ENCODE results near the gene GALNT18.

GALNT18 gene

DNA sequence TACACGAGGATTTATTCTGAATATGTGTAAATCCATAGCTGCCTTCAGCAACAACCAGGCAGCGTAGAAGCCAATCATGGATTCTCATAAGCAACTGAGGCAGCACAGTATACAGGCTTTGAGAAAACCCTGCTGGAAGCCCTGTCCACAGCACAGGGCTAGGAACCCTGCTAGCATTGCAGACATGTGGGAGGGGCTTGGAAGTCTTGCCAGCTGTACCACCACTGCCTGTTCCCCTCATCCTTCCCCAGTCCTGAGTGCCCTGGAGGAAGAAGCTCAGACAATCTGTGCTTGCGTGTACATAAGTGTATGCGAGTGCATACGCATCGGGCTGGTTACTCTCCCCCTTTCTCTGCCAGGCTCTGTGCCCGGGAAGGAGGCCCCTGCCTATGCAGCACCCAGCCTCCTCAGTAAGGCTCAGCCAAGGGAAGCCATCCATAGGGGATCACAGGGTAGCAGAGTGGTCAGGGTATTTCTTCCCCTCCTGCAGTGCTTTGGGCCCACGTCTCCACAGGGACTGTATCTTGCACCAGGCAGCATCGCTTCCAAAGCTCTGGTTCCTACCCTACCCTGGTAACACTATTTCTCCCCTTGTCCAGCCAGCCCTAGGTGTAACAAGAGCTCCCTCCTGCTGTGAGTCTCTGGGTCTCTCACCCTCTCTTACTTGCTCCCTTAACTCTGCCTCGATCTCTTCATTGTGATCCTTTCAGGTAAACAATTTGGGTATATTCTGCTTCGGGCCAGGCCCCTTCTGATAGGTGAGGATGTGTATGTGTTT is 90.5 kb downstream of the GALNT18 start:
- Histone ChIP-seq H4K20me1 (ENCODE audit: low read depth, low read length) (no peaks in the 10 kb centered on the region), H3K27me3 (ENCODE audit: low read length) (no peaks in the 10 kb centered on the region), H3K79me2 (ENCODE audit: insufficient read depth, low read length) (no peaks in the 10 kb centered on the region), H3F3A (ENCODE audit: insufficient read depth) (no peaks in the 10 kb centered on the region), H3K27ac (ENCODE audit: low read depth, low read length) (no peak overlapping the region), H3K9ac (ENCODE audit: low read length) (no peak overlapping the region), H3K36me3 (ENCODE audit: low read length) (no peaks in the 10 kb centered on the region), H3K9me2 (replicated peaks; ENCODE audit: insufficient read depth, low read length) (no peaks in the 10 kb centered on the region), H3K4me2 (ENCODE audit: low read depth, low read length, poor library complexity, severe bottlenecking) (no peak overlapping the region), H3K4me3 (ENCODE audit: insufficient read depth, low read length, poor library complexity, severe bottlenecking) (no peak overlapping the region), H3K9me3 (ENCODE audit: insufficient read depth, low read length) (no peaks in the 10 kb centered on the region), H2AFZ (ENCODE audit: low read depth, low read length, severe bottlenecking) (no peak overlapping the region)
- TF ChIP-seq EZH2phosphoT487 (conservative IDR thresholded peaks at IDR 0.05; ENCODE audit: low read length): no peak

DNA sequence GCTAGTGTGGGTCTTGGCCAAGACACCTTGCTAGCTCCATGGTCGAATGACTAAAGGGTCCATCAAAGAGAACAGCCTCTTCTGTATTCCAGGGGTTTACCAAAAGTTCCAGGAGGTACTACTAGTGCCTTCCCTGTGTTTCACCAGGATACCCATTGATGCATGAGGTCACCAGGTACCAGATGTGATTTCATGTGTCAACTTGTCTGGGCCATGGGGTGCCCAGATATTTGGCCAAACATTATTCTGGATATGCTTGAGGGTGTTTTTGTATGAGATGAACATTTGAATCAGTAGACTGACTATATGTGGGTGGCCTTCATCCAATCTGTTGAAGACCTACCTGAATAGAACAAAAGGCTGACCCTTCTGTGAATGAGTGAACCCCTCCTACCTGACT is 92.8 kb downstream of the GALNT18 start:
- Histone ChIP-seq H3K27ac (ENCODE audit: low read depth, low read length) (no peak overlapping the region), H3K36me3 (ENCODE audit: low read length) (no peaks in the 10 kb centered on the region)

DNA sequence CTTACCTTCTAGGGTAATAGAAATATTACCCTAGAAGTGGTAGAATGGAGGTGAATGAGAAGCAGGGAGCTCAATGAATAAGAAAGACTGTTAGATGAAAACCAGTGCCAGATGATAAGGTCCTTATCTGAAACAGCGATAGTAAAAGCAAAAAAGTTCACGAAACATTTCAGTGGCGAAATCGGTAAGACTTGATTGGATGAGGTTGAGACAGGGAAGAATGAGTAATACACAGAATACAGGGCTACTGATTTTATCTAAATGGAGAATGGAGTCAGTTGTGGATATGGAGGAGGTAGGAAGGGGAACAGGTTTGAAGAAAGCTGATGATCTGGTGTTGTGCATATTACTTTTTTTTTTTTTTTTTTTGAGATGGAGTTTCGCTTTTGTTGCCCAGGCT is 96.5 kb downstream of the GALNT18 start:
- Histone ChIP-seq H3K9ac (ENCODE audit: low read length) (no peak overlapping the region), H3K36me3 (ENCODE audit: low read length) (no peaks in the 10 kb centered on the region), H3K27ac (ENCODE audit: low read depth, low read length) (no peak overlapping the region), H3K4me3 (ENCODE audit: insufficient read depth, low read length, poor library complexity, severe bottlenecking) (no peak overlapping the region), H3K27me3 (ENCODE audit: low read length) (no peaks in the 10 kb centered on the region), H2AFZ (ENCODE audit: low read depth, low read length, severe bottlenecking) (no peak overlapping the region), H3K9me3 (ENCODE audit: insufficient read depth, low read length) (no peaks in the 10 kb centered on the region), H3K79me2 (ENCODE audit: insufficient read depth, low read length) (no peaks in the 10 kb centered on the region), H3K4me2 (ENCODE audit: low read depth, low read length, poor library complexity, severe bottlenecking) (no peak overlapping the region), H3F3A (ENCODE audit: insufficient read depth) (no peaks in the 10 kb centered on the region), H3K9me2 (replicated peaks; ENCODE audit: insufficient read depth, low read length) (no peaks in the 10 kb centered on the region), H4K20me1 (ENCODE audit: low read depth, low read length) (no peaks in the 10 kb centered on the region)
- no peak for TF ChIP-seq EZH2phosphoT487 (conservative IDR thresholded peaks at IDR 0.05; ENCODE audit: low read length)
- TF ChIP-seq, protein P1, sequence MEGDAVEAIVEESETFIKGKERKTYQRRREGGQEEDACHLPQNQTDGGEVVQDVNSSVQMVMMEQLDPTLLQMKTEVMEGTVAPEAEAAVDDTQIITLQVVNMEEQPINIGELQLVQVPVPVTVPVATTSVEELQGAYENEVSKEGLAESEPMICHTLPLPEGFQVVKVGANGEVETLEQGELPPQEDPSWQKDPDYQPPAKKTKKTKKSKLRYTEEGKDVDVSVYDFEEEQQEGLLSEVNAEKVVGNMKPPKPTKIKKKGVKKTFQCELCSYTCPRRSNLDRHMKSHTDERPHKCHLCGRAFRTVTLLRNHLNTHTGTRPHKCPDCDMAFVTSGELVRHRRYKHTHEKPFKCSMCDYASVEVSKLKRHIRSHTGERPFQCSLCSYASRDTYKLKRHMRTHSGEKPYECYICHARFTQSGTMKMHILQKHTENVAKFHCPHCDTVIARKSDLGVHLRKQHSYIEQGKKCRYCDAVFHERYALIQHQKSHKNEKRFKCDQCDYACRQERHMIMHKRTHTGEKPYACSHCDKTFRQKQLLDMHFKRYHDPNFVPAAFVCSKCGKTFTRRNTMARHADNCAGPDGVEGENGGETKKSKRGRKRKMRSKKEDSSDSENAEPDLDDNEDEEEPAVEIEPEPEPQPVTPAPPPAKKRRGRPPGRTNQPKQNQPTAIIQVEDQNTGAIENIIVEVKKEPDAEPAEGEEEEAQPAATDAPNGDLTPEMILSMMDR (IDR thresholded peaks at IDR 0.05; ENCODE audit: insufficient read depth, low read length, poor library complexity, severe bottlenecking): no peak

More for the DNA sequence above, 92.8 kb downstream of the GALNT18 start:
- H3K9ac ChIP-seq (ENCODE audit: low read length): no peak overlapping the region
- H3K4me2 ChIP-seq (ENCODE audit: low read depth, low read length, poor library complexity, severe bottlenecking): no peak overlapping the region
- no peaks in the 10 kb centered on the region for H3F3A ChIP-seq (ENCODE audit: insufficient read depth)
- no peak overlapping the region for H3K4me3 ChIP-seq (ENCODE audit: insufficient read depth, low read length, poor library complexity, severe bottlenecking)
- no peak overlapping the region for H2AFZ ChIP-seq (ENCODE audit: low read depth, low read length, severe bottlenecking)
- H3K27me3 ChIP-seq (ENCODE audit: low read length): no peaks in the 10 kb centered on the region
- no peaks in the 10 kb centered on the region for H3K9me2 ChIP-seq (replicated peaks; ENCODE audit: insufficient read depth, low read length)
- no peaks in the 10 kb centered on the region for H4K20me1 ChIP-seq (ENCODE audit: low read depth, low read length)
- H3K9me3 ChIP-seq (ENCODE audit: insufficient read depth, low read length): no peaks in the 10 kb centered on the region
- no peaks in the 10 kb centered on the region for H3K79me2 ChIP-seq (ENCODE audit: insufficient read depth, low read length)
- TF ChIP-seq, protein P1 (IDR thresholded peaks at IDR 0.05; ENCODE audit: insufficient read depth, low read length, poor library complexity, severe bottlenecking): no peak
- no peak for TF ChIP-seq EZH2phosphoT487 (conservative IDR thresholded peaks at IDR 0.05; ENCODE audit: low read length)

DNA sequence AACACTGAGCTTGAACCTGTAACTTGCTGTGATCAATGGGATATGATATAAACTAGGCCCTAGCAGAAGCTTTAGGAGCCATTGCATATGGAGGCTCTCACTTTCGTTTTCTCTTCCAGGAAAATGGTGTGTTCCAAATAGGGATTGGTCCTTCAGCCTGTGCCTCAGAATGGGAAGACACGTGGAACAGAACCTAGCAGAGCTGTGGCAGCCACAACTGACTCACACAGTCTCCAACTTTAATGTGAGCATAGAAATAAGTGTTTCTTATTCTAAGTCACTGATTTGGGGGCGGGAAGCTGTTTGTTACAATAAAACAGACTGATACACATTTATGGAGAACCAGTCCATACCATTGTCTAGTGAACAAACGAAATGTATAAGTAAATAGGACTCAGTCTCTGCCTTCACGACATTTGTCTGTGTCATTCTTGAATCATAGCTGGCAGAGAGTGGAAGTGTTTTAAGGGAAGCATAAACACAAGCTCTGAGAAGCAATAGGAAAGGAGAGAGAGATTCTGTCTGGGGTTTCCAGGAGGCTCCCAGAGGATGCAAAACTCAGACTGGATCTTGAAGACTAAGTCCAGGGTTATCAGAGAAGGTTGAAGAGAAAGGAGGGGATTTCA is 97.3 kb downstream of the GALNT18 start:
- Histone ChIP-seq H3K27ac (ENCODE audit: low read depth, low read length) (no peak overlapping the region), H3K36me3 (ENCODE audit: low read length) (no peaks in the 10 kb centered on the region), H3K9me3 (ENCODE audit: insufficient read depth, low read length) (no peaks in the 10 kb centered on the region), H3K27me3 (ENCODE audit: low read length) (no peaks in the 10 kb centered on the region), H3K9me2 (replicated peaks; ENCODE audit: insufficient read depth, low read length) (no peaks in the 10 kb centered on the region), H3K4me3 (ENCODE audit: insufficient read depth, low read length, poor library complexity, severe bottlenecking) (no peak overlapping the region), H4K20me1 (ENCODE audit: low read depth, low read length) (no peaks in the 10 kb centered on the region), H2AFZ (ENCODE audit: low read depth, low read length, severe bottlenecking) (no peak overlapping the region), H3K79me2 (ENCODE audit: insufficient read depth, low read length) (no peaks in the 10 kb centered on the region), H3K4me2 (ENCODE audit: low read depth, low read length, poor library complexity, severe bottlenecking) (no peak overlapping the region), H3F3A (ENCODE audit: insufficient read depth) (no peaks in the 10 kb centered on the region), H3K9ac (ENCODE audit: low read length) (no peak overlapping the region)
- TF ChIP-seq, protein P1 (IDR thresholded peaks at IDR 0.05; ENCODE audit: insufficient read depth, low read length, poor library complexity, severe bottlenecking): no peak
- no peak for TF ChIP-seq EZH2phosphoT487 (conservative IDR thresholded peaks at IDR 0.05; ENCODE audit: low read length)

All from SU-DHL-6 (cell line).